Activated T-helper 9 cell treated with anti-CD3 and anti-CD28 coated beads, Interleukin-2, amount 50 U/mL, for 16 hours (primary cell): Measurements from ENCODE around the gene TBX3.
"Not testable (repeated sequence)": the region's sequence is repeated elsewhere in the genome, so short reads cannot be mapped to it uniquely, and the experiment has no call there.

Source experiments
- DNase-seq: peaks from one replicate; pipeline ENCODE4 v3.0.0-alpha.2; 2020; ENCODE audit warnings: low read depth

Gene TBX3

GRCh38 chr12:114684098-114684869 lies at the start of gene TBX3:
Gene TBX3, minus strand, starts transcription at chr12:114684175. Its CDS starts 975 bp downstream, at chr12:114683200.
- DNase-seq: no peak

DNA sequence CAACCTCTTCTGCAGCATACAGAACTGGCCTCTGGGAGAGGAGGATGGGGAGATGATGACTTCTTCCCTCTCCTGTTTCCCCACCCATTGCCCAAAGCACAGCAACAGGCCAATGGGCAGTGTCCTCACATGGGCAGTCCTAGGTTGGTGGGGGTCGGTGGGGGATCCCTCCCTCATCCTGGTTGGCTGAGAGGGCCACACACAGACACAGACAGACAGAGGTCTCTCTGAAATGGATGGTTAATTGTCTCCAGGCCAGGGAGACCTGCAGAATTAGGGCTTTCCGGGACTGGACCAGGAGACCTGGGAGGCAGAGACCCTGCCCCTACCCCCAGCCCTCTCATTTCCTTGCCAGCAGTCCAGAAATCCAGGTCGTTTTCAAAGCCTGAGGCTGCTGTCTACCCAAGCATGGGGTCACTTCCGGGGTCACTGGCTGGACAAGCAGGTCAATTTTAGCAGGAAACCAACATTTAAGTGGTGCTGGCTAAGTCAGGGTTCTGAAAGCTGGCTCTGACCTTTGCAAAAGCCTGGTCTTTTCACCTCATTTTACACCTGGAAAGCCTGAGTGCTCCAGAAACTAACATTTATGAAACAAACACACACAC lies 48.6 kb upstream of the TBX3 start:
- DNase-seq: no peak

GRCh38 chr12:114729731-114730130 lies 45.8 kb upstream of the TBX3 start:
- DNase-seq: no peak

DNA sequence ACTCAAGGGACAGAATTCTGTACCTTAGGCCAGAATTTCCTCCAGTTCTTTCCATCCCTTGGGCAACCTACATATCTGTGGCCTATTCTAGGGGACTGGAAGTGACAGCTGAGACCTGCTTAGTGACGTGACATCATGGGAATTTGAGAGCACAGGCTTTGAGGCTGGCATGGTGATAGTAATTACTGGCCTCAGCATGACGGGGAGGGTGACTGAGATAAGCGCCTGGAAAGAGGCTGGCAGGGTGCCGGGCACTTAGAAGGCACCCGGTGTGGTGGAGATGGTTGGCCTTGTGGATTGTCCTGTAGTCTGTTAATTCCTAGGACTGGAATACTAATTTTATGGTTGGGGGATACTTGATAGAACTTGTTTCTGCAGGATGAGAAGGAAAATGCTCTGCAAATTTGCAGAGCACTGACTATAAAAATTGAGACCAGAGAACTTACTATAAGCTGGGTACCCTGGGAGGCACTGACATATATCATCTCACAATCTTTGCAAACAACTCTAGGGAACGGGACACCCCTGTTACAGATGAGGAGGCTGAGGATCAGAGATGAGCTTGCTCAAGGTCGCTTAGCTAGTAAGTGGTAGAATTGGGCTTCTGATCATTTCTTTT lies 42.2 kb upstream of the TBX3 start:
- DNase-seq: no peak

- DNase-seq: not testable (repeated sequence)
Measured at GRCh38 chr12:114722176-114722575, 38.2 kb upstream of the TBX3 start.

DNA sequence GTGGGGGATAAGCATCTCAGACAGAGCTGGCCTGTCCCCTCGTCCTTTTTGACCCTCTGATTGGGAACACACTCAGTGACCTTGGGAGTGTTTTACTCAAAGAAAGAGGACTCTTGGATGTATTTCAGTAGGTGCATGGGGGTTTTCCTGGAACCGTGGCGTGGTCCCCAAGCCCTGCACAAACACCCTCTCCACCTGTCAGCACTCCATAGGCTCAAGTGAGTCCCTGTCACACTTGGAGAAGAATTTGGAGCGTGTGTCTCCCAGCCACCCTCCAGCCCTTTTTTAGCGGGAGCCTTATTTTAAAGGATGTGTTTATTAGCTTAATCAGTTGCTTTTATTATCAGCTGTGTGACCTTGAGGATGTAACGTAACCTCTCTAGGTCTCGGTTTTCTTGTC lies 37.3 kb upstream of the TBX3 start:
- DNase-seq: no peak

DNA sequence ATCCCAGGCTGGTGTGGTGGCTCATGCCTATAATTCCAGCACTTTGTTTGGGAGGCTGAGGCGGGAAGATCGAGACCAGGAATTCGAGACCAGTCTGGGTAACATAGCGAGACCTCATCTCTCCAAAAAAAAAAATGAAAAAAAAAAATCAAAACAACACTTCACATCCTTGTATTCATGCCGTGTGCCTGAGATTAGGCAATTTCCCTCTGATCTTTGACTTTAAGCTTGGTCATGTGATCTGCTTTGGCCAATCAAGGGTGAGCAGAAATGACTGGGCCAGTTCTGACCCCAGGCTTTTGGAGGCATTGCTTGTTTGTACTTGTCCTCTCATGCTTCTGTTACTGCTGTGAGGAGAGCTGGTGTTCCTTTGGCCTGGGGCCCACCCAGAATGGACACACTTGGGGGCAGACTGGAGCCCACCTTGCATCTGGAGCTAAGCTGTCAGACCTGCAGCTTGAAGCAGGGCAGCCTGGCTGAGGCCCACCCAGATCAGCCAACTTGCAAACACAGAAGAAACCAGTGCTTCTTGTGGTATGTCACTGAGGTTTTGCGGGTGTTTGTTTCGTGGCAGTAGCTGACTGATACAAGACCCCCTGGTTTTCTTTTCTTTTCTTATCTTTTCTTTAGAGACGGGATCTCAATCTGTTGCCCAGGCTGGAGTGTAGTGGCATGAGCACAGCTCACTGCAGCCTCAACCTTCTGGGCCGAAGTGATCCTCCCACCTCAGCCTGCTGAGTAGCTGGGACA lies 29.7 kb upstream of the TBX3 start:
- DNase-seq: no peak

DNA sequence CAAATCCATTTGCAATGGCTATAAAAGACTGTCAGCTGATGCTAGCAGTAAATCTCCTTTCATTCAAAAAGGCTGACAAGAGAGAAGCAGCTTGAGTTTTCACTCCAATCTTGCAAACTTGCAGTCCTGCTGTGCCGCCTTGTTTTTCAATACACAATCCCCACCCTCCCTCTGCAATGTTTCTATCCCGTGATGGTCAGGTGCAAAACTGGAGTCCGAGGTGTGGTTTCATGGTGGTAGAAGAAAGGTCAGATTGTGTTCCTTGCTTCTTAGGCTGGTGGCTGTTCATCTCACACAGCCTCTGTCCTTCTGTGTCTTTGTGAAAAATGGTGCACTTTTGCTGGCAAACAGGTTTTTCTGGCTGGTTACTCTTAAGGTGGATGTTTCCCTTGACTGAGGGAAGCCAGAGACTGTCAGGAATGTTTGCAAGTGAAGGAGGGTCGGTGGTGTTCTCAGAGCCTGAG lies 27.7 kb upstream of the TBX3 start:
- DNase-seq: no peak

GRCh38 chr12:114710151-114710550 lies 26.2 kb upstream of the TBX3 start:
- DNase-seq: no peak

- no peak for DNase-seq
Measured at GRCh38 chr12:114709112-114709511, 25.1 kb upstream of the TBX3 start.

- not testable (repeated sequence) for DNase-seq
Measured at GRCh38 chr12:114708598-114708997, 24.6 kb upstream of the TBX3 start.

GRCh38 chr12:114704096-114704495 lies 20.1 kb upstream of the TBX3 start:
- DNase-seq: no peak

GRCh38 chr12:114703060-114703493 lies 19.1 kb upstream of the TBX3 start:
- no peak for DNase-seq

DNA sequence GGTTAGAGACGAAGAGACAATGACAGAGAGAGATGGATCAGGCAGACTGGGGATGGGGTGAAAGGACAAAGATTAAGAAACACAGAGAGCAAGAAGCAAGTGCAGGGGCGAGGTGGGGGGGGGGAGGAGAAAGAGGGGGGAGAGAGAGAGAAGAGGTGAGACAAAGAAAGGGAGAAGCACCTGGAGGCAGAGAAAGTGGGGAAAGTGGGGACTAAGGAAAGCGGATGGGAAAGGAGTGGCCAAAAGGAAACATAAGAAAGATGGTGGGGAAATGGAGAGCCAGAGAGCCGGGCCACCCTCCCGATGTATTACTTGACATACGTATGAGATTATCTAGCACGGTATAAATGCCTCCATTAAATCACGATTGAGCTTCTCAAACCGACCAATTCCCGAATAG lies 18.5 kb upstream of the TBX3 start:
- DNase-seq: no peak

DNA sequence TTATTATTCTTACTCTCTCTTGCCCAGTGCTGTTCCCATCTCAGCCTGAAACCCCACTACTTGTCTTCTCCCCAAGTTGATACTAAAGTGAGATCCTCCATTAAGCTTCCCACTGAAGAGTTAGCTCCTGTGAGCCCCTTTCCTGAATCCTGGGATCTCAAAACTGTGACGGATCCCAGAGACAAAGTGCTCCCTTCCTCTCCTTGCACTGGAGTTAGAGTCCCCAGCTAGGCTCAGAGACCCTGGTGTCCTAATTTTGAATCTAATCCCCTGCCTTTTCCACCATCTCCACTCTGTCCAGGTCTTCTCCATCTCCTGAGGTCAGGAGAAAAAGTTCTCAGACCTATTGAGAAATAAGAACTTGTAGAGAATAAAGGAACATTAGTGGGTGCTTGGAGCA lies 17.6 kb upstream of the TBX3 start:
- DNase-seq: no peak

GRCh38 chr12:114701104-114701414 lies 17.1 kb upstream of the TBX3 start:
- no peak for DNase-seq

- DNase-seq: no peak
Measured at GRCh38 chr12:114700392-114701103, 16.6 kb upstream of the TBX3 start.

- no peak for DNase-seq
Measured at GRCh38 chr12:114698566-114699163, 14.7 kb upstream of the TBX3 start.

- DNase-seq: no peak
Measured at GRCh38 chr12:114697741-114698565, 14.0 kb upstream of the TBX3 start.

DNA sequence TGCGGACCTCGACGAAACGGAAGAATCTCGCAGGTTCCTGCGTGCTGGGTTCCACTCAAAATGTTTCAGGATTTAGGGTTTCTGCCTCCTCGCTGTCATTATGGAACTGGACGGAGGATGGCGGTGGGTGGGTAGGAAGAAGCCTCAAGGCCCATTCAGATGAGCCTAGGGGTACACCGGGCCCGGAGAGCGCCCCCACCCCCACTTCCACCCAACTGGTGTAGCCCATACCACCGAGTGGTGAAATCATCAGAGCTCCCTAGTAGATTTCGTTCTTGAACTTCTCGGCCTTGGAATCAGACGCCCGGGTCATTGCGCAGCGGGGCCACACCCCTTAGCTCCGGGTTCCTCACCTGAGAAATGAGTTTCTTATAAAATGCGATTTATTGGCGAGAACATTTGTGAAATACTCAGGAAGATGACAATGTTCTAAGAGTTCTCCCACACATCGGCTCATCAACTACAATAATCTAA lies 13.3 kb upstream of the TBX3 start:
- DNase-seq: no peak
